Skeletal muscle satellite cell (primary cell): ENCODE data around the gene MICALL2.

Experiments
- H3K27me3 ChIP-seq: 2 replicates; pipeline ENCODE4 v1.7.0; 2013; ENCODE audit warnings: low read length; ENCODE audit not compliant: control insufficient read depth, insufficient read depth
- H3K36me3 ChIP-seq: 2 replicates; pipeline ENCODE4 v1.7.0; 2013; ENCODE audit warnings: mild to moderate bottlenecking, control low read depth, low read length; ENCODE audit not compliant: insufficient read depth
- H3K4me1 ChIP-seq: 2 replicates; pipeline ENCODE4 v1.7.0; 2013; ENCODE audit warnings: low read length; ENCODE audit not compliant: control insufficient read depth, insufficient read depth
- H3K4me2 ChIP-seq: 2 replicates; pipeline ENCODE4 v1.7.0; 2013; ENCODE audit warnings: mild to moderate bottlenecking, low read length
- H3K4me3 ChIP-seq: 2 replicates; pipeline ENCODE4 v1.7.0; 2013; ENCODE audit warnings: low read length
- H3K9ac ChIP-seq: 2 replicates; pipeline ENCODE4 v1.7.0; 2013; ENCODE audit warnings: mild to moderate bottlenecking, low read depth, low read length, moderate library complexity
- H3K9me3 ChIP-seq: replicated peaks from 2 replicates; pipeline ENCODE4 v1.7.0; 2013; ENCODE audit warnings: mild to moderate bottlenecking, control low read depth, low read length

Gene MICALL2

GRCh38 chr7:1478480-1478879, 19.2 kb upstream of the MICALL2 start:
- Histone ChIP-seq H3K4me3 (no peak overlapping the region), H3K36me3 (peaks cover 27% of the 10 kb centered on the region), H3K9ac (no peak overlapping the region), H3K27me3 (no peaks in the 10 kb centered on the region), H3K4me1 (peaks cover 3% of the 10 kb centered on the region), H3K4me2 (no peak overlapping the region), H3K9me3 (no peaks in the 10 kb centered on the region)

DNA sequence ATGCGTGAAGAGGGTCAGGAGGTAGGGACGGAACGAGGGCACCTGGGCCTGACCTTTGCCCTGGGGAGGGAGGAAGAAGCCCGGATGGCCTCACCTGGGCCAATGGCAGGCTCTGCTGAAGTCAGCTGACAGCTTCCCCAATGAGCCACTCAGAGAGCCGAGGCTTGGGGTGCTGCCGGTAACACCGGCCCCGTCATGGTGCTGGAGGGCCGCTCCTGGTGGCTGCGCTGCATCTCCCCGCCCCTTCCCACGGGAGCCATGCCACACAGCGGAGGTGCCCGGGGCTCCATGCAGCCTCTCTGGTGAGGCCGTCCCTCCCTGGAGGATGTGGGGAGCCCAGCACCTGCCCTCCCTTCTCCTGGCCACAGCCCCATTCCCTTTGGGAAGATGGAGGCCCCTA, 17.6 kb upstream of the MICALL2 start:
- H3K36me3 ChIP-seq, result peaks cover 37% of the 10 kb centered on the region
- H3K27me3 ChIP-seq, result no peaks in the 10 kb centered on the region
- H3K9ac ChIP-seq, result no peak overlapping the region
- no peak overlapping the region for H3K4me2 ChIP-seq
- peaks cover 3% of the 10 kb centered on the region for H3K4me1 ChIP-seq
- no peak overlapping the region for H3K4me3 ChIP-seq
- H3K9me3 ChIP-seq, result no peaks in the 10 kb centered on the region

GRCh38 chr7:1475991-1476390, 16.7 kb upstream of the MICALL2 start:
- no peak overlapping the region for H3K9ac ChIP-seq
- no peaks in the 10 kb centered on the region for H3K9me3 ChIP-seq
- H3K36me3 ChIP-seq, result peaks cover 40% of the 10 kb centered on the region
- no peaks in the 10 kb centered on the region for H3K27me3 ChIP-seq
- no peak overlapping the region for H3K4me2 ChIP-seq
- H3K4me1 ChIP-seq, result peaks cover 3% of the 10 kb centered on the region
- no peak overlapping the region for H3K4me3 ChIP-seq

GRCh38 chr7:1475393-1475792, 16.1 kb upstream of the MICALL2 start:
- H3K4me2 ChIP-seq, result no peak overlapping the region
- no peak overlapping the region for H3K4me3 ChIP-seq
- H3K4me1 ChIP-seq, result peaks cover 3% of the 10 kb centered on the region
- no peak overlapping the region for H3K9ac ChIP-seq
- H3K9me3 ChIP-seq, result no peaks in the 10 kb centered on the region
- no peaks in the 10 kb centered on the region for H3K27me3 ChIP-seq
- H3K36me3 ChIP-seq, result peaks cover 45% of the 10 kb centered on the region

GRCh38 chr7:1474736-1475135, 15.5 kb upstream of the MICALL2 start:
- H3K9ac ChIP-seq, result no peak overlapping the region
- no peaks in the 10 kb centered on the region for H3K9me3 ChIP-seq
- H3K4me3 ChIP-seq, result no peak overlapping the region
- no peaks in the 10 kb centered on the region for H3K27me3 ChIP-seq
- peaks cover 46% of the 10 kb centered on the region for H3K36me3 ChIP-seq
- H3K4me1 ChIP-seq, result peaks cover 3% of the 10 kb centered on the region
- no peak overlapping the region for H3K4me2 ChIP-seq

GRCh38 chr7:1473864-1474512, 14.7 kb upstream of the MICALL2 start:
- Histone ChIP-seq H3K9me3 (no peaks in the 10 kb centered on the region), H3K4me3 (no peak overlapping the region), H3K36me3 (peaks cover 49% of the 10 kb centered on the region), H3K9ac (no peak overlapping the region), H3K4me1 (peaks cover 3% of the 10 kb centered on the region), H3K27me3 (no peaks in the 10 kb centered on the region), H3K4me2 (no peak overlapping the region)

- Histone ChIP-seq H3K9ac (no peak overlapping the region), H3K9me3 (no peaks in the 10 kb centered on the region), H3K4me1 (peaks cover 9% of the 10 kb centered on the region), H3K27me3 (no peaks in the 10 kb centered on the region), H3K36me3 (peaks cover 44% of the 10 kb centered on the region), H3K4me3 (no peak overlapping the region), H3K4me2 (no peak overlapping the region)
These were observed 11.6 kb upstream of the MICALL2 start for GRCh38 chr7:1470901-1471300.

DNA sequence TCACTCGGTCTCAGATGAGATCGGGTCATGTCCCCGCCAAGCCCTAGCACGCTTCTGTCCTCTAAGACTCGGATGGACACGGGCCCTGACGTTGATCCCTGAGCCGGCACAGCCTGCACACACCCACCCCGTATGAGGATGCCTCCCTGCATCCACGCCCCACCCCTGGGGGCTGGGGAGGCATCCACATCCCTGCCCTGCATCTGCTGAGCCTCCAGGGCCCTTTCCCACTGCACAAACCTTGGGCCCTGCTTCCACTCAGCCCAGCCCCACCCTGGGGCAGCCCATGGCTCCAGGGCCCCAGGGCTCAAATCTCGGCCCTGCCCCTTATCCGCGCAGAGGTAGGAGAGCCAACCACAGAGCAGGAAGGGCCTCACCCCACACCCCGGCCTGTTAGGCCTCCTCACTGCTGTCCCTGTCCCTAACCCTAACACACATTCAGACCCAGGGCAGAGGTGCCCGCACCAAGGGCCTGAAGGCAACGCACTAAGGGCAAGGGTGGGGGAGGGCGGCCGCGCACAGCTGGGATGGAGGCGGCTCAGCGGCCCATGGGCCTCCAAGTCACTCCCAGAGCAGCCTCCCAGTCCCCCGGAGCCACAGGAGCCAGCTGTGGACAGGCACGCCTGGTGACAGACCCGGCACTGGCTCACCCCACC, 9.5 kb upstream of the MICALL2 start:
- Histone ChIP-seq H3K4me3 (no peak overlapping the region), H3K27me3 (no peaks in the 10 kb centered on the region), H3K4me2 (no peak overlapping the region), H3K4me1 (peaks cover 7% of the 10 kb centered on the region), H3K36me3 (peaks cover 38% of the 10 kb centered on the region), H3K9me3 (no peaks in the 10 kb centered on the region), H3K9ac (no peak overlapping the region)

DNA sequence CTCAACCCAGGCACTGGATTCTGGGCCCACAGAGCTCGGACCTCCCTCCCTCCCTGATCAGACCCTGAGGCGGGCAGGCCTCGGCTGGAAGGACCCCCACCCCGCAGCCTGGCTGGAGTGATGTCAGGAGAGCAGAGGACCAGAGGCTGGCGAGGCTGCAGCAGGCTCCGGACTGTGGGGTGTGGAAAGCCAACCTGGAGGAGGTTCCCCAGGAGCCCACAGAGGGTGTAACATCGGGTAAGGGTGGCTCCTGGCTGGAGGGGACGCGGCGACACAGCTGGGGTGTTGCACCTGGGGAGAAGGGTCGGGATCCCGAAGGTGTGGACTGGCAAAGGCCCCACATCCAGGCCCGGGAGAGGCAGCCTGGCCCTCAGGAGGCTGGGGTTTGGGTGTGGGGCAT, 8.9 kb upstream of the MICALL2 start:
- H3K9ac ChIP-seq, result no peak overlapping the region
- peaks cover 32% of the 10 kb centered on the region for H3K36me3 ChIP-seq
- no peaks in the 10 kb centered on the region for H3K27me3 ChIP-seq
- H3K4me2 ChIP-seq, result no peak overlapping the region
- H3K9me3 ChIP-seq, result no peaks in the 10 kb centered on the region
- no peak overlapping the region for H3K4me3 ChIP-seq
- H3K4me1 ChIP-seq, result peaks cover 6% of the 10 kb centered on the region

DNA sequence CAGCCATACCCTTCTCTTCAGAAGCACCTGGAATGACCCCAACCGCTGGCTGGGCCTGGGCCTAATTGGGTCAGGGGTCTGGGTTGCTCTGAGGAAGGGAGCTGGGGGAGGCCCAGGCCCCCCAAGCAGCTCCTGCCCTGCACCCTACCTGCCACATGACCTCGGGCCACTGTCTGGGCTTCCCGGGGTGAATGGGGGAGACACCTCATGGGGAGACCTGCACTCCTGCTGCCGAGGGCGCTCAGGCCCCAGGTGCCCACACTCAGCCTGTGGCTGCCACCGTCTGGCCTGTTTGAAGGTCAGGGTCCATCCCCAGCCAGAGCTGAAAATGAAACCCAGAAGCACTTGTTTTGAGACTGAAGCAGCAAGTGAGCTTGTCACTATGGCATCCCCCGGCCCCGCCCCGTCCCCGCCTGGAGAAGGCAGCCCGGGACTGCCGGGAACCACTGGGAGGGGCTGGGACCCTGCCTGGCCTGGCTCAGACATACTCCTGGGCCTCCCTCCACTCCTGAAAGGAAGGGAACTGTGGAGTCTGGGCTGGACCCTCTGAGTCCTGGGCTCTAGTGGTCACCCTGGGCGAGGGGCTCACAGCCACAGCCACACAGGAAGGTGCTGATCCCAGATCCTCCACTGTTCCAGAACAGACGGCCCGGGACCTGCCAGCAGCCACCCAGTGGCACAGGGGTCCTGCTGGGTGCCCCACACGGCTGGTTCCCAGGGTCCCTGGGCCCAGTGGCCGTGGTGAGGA, 7.4 kb upstream of the MICALL2 start:
- H3K4me3 ChIP-seq, result no peak overlapping the region
- no peak overlapping the region for H3K4me2 ChIP-seq
- H3K27me3 ChIP-seq, result no peaks in the 10 kb centered on the region
- H3K9me3 ChIP-seq, result no peaks in the 10 kb centered on the region
- peaks cover 18% of the 10 kb centered on the region for H3K4me1 ChIP-seq
- peaks cover 20% of the 10 kb centered on the region for H3K36me3 ChIP-seq
- H3K9ac ChIP-seq, result no peak overlapping the region

GRCh38 chr7:1464694-1465093, 5.4 kb upstream of the MICALL2 start:
- peaks cover 29% of the 10 kb centered on the region for H3K4me1 ChIP-seq
- no peak overlapping the region for H3K4me3 ChIP-seq
- no peak overlapping the region for H3K9ac ChIP-seq
- H3K27me3 ChIP-seq, result no peaks in the 10 kb centered on the region
- peaks cover 6% of the 10 kb centered on the region for H3K36me3 ChIP-seq
- no peaks in the 10 kb centered on the region for H3K9me3 ChIP-seq
- H3K4me2 ChIP-seq, result no peak overlapping the region
